Measurements from ENCODE around the gene MAP3K14. TPM values are rescaled to one million over a fixed set of nuclear protein-coding genes. Genes with fewer than 3 reads are reported as not detected.
A peak's percentile ranks its signal among the peaks of the same experiment; 100 is the strongest.

The MAP3K14 gene
- polyA plus RNA-seq, 1 of the 3 experiments (the other 2 are of a cell fraction), result 11.9 TPM

- TF ChIP-seq POLR2AphosphoS5 (IDR thresholded peaks at IDR 0.05; ENCODE audit: low read depth, low read length), result peak; percentile 33; the same call in 1 of the 2 replicates
- no peak for TF ChIP-seq MEF2A (IDR thresholded peaks at IDR 0.05; ENCODE audit: borderline replicate concordance, low read depth)
- no peak; the same call in 1 of the 2 replicates for TF ChIP-seq RXRA (IDR thresholded peaks at IDR 0.05; ENCODE audit: borderline replicate concordance, low read depth)
- no peak for TF ChIP-seq ELF1 (IDR thresholded peaks at IDR 0.05)
- TF ChIP-seq, protein P1, sequence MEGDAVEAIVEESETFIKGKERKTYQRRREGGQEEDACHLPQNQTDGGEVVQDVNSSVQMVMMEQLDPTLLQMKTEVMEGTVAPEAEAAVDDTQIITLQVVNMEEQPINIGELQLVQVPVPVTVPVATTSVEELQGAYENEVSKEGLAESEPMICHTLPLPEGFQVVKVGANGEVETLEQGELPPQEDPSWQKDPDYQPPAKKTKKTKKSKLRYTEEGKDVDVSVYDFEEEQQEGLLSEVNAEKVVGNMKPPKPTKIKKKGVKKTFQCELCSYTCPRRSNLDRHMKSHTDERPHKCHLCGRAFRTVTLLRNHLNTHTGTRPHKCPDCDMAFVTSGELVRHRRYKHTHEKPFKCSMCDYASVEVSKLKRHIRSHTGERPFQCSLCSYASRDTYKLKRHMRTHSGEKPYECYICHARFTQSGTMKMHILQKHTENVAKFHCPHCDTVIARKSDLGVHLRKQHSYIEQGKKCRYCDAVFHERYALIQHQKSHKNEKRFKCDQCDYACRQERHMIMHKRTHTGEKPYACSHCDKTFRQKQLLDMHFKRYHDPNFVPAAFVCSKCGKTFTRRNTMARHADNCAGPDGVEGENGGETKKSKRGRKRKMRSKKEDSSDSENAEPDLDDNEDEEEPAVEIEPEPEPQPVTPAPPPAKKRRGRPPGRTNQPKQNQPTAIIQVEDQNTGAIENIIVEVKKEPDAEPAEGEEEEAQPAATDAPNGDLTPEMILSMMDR (IDR thresholded peaks at IDR 0.05), result no peak
- TF ChIP-seq YY1 (IDR thresholded peaks at IDR 0.05; ENCODE audit: low read depth), result no peak
- TF ChIP-seq, protein P2, sequence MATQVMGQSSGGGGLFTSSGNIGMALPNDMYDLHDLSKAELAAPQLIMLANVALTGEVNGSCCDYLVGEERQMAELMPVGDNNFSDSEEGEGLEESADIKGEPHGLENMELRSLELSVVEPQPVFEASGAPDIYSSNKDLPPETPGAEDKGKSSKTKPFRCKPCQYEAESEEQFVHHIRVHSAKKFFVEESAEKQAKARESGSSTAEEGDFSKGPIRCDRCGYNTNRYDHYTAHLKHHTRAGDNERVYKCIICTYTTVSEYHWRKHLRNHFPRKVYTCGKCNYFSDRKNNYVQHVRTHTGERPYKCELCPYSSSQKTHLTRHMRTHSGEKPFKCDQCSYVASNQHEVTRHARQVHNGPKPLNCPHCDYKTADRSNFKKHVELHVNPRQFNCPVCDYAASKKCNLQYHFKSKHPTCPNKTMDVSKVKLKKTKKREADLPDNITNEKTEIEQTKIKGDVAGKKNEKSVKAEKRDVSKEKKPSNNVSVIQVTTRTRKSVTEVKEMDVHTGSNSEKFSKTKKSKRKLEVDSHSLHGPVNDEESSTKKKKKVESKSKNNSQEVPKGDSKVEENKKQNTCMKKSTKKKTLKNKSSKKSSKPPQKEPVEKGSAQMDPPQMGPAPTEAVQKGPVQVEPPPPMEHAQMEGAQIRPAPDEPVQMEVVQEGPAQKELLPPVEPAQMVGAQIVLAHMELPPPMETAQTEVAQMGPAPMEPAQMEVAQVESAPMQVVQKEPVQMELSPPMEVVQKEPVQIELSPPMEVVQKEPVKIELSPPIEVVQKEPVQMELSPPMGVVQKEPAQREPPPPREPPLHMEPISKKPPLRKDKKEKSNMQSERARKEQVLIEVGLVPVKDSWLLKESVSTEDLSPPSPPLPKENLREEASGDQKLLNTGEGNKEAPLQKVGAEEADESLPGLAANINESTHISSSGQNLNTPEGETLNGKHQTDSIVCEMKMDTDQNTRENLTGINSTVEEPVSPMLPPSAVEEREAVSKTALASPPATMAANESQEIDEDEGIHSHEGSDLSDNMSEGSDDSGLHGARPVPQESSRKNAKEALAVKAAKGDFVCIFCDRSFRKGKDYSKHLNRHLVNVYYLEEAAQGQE (IDR thresholded peaks at IDR 0.05; ENCODE audit: low read depth, low read length), result no peak
- no peak for TF ChIP-seq USF2 (IDR thresholded peaks at IDR 0.05; ENCODE audit: borderline replicate concordance, low read depth, low read length)
- no peak for TF ChIP-seq FOXJ3 (CRISPR knock-in tag; IDR thresholded peaks at IDR 0.05)
- TF ChIP-seq EP300 (IDR thresholded peaks at IDR 0.05; ENCODE audit: borderline replicate concordance in 1 of 2, low read depth in 1 of 2, low read length in 1 of 2), result no peak; a peak in 1 of 4 replicates
- no peak for TF ChIP-seq SMC3 (IDR thresholded peaks at IDR 0.05; ENCODE audit: low read depth, low read length)
- no peak for TF ChIP-seq RCOR1 (IDR thresholded peaks at IDR 0.05; ENCODE audit: low read length)
- TF ChIP-seq TCF12 (IDR thresholded peaks at IDR 0.05), result peak; percentile 84
- TF ChIP-seq, protein P3, sequence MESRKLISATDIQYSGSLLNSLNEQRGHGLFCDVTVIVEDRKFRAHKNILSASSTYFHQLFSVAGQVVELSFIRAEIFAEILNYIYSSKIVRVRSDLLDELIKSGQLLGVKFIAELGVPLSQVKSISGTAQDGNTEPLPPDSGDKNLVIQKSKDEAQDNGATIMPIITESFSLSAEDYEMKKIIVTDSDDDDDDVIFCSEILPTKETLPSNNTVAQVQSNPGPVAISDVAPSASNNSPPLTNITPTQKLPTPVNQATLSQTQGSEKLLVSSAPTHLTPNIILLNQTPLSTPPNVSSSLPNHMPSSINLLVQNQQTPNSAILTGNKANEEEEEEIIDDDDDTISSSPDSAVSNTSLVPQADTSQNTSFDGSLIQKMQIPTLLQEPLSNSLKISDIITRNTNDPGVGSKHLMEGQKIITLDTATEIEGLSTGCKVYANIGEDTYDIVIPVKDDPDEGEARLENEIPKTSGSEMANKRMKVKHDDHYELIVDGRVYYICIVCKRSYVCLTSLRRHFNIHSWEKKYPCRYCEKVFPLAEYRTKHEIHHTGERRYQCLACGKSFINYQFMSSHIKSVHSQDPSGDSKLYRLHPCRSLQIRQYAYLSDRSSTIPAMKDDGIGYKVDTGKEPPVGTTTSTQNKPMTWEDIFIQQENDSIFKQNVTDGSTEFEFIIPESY (IDR thresholded peaks at IDR 0.05; ENCODE audit: borderline replicate concordance, low read depth), result no peak
- TF ChIP-seq GABPA (IDR thresholded peaks at IDR 0.05; ENCODE audit: low read depth), result no peak
- TF ChIP-seq TEAD4 (IDR thresholded peaks at IDR 0.05; ENCODE audit: borderline replicate concordance, insufficient read depth), result 0 out of 2 replicates have a peak, but pooled peaks have one; percentile 20
- TF ChIP-seq CHD2 (IDR thresholded peaks at IDR 0.05; ENCODE audit: low read length, partially characterized antibody), result no peak
Measured at GRCh38 chr17:45319239-45319703, 2.5 kb upstream of the MAP3K14 start (continued).

All from SK-N-SH (cell line).